Measurements from ENCODE around the gene PLAGL2.

Gene PLAGL2

DNA sequence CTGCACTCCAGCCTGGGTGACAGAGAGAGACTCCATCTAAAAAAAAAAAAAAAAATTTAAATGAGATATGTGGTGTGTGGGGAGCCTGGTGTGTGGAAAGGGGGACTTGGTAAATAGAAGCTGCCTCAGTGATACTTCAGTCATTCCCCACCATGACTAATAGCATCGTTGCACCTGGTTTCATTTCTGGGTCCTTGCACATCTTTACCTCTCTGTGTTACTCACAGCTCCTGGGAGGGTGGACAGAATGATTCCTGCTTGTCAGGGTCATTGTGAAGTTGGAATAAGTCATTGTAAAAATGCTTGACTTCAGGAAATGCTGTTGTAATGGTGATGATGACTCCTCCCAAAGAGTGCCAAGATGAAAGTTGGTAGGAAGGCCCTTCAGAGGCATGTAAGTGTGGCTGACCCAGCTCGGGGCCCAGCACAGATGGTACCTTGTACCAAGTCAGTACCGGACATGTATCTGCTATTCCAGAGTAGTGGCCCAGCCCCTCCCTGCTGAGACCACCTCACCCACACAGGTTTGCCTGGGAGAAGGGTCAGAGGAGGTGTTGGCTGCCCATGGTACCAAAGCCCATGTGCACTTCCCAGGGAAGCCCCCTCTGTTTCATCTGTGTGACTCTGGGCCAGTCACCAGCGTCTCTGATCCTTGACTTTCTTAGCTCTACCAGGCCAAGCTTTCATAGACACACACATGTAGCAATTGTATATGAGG lies 48.4 kb downstream of the PLAGL2 start:
- Histone ChIP-seq H3K9ac (no peak overlapping the region), H3K9me3 (ENCODE audit: control insufficient read depth, low read length) (no peaks in the 10 kb centered on the region), H2AFZ (no peak overlapping the region), H3K36me3 (ENCODE audit: control insufficient read depth, insufficient read depth, low read length) (no peaks in the 10 kb centered on the region), H3K27me3 (ENCODE audit: control insufficient read depth, insufficient read depth, low read length) (no peaks in the 10 kb centered on the region), H3K79me2 (no peaks in the 10 kb centered on the region), H3K4me2 (ENCODE audit: low read length) (no peak overlapping the region), H3K4me3 (ENCODE audit: low read depth, low read length) (no peak overlapping the region), H3K4me1 (no peaks in the 10 kb centered on the region), H3K27ac (no peak overlapping the region)
- TF ChIP-seq, protein P1, sequence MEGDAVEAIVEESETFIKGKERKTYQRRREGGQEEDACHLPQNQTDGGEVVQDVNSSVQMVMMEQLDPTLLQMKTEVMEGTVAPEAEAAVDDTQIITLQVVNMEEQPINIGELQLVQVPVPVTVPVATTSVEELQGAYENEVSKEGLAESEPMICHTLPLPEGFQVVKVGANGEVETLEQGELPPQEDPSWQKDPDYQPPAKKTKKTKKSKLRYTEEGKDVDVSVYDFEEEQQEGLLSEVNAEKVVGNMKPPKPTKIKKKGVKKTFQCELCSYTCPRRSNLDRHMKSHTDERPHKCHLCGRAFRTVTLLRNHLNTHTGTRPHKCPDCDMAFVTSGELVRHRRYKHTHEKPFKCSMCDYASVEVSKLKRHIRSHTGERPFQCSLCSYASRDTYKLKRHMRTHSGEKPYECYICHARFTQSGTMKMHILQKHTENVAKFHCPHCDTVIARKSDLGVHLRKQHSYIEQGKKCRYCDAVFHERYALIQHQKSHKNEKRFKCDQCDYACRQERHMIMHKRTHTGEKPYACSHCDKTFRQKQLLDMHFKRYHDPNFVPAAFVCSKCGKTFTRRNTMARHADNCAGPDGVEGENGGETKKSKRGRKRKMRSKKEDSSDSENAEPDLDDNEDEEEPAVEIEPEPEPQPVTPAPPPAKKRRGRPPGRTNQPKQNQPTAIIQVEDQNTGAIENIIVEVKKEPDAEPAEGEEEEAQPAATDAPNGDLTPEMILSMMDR (IDR thresholded peaks at IDR 0.05): no peak

DNA sequence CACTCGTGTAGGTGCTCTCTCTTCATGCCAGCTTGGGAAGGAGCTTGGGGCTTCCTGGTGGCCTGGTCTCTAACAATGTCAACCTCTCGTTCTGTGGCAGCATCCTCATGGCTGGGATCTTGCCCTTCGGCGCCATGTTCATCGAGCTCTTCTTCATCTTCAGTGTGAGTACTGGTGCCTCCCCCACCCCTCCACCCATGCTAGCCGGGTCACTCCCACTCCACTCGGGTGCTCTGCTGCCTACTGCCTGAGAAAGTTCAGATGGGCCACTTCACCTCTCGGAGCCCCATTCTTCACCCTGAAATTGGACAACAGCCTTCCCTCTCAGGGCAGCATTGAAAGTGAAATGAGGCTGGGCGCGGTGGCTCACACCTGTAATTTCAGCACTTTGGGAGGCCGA lies 49.2 kb downstream of the PLAGL2 start:
- no peaks in the 10 kb centered on the region for H3K36me3 ChIP-seq (ENCODE audit: control insufficient read depth, insufficient read depth, low read length)

DNA sequence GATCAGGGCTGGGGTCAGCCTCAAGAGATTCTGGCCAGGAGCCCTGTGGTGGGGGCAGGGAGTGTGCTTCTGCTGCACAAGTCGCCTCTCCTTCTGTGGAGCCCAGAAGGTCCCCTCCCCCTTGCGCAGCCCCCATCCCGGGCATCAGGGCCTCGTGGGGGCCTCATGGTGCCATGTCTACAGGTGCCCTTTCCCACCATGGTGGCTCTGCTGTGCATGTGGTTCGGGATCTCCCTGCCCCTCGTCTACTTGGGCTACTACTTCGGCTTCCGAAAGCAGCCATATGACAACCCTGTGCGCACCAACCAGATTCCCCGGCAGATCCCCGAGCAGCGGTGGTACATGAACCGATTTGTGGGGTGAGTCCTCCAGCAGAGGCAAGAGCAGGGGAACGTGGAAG lies 49.9 kb downstream of the PLAGL2 start:
- Histone ChIP-seq H3K27ac (no peak overlapping the region), H3K79me2 (no peaks in the 10 kb centered on the region), H3K4me2 (ENCODE audit: low read length) (no peak overlapping the region), H3K36me3 (ENCODE audit: control insufficient read depth, insufficient read depth, low read length) (no peaks in the 10 kb centered on the region), H3K4me3 (ENCODE audit: low read depth, low read length) (no peak overlapping the region), H3K9ac (no peak overlapping the region), H3K9me3 (ENCODE audit: control insufficient read depth, low read length) (no peaks in the 10 kb centered on the region), H2AFZ (no peak overlapping the region), H3K27me3 (ENCODE audit: control insufficient read depth, insufficient read depth, low read length) (no peaks in the 10 kb centered on the region), H3K4me1 (no peaks in the 10 kb centered on the region)
- TF ChIP-seq, protein P1 (IDR thresholded peaks at IDR 0.05): no peak

More for the DNA sequence above, 49.2 kb downstream of the PLAGL2 start:
- no peak overlapping the region for H2AFZ ChIP-seq
- H3K9ac ChIP-seq: no peak overlapping the region
- no peak overlapping the region for H3K4me3 ChIP-seq (ENCODE audit: low read depth, low read length)
- H3K4me2 ChIP-seq (ENCODE audit: low read length): no peak overlapping the region
- H3K79me2 ChIP-seq: no peaks in the 10 kb centered on the region
- no peak overlapping the region for H3K27ac ChIP-seq
- H3K4me1 ChIP-seq: no peaks in the 10 kb centered on the region
- H3K27me3 ChIP-seq (ENCODE audit: control insufficient read depth, insufficient read depth, low read length): no peaks in the 10 kb centered on the region
- no peaks in the 10 kb centered on the region for H3K9me3 ChIP-seq (ENCODE audit: control insufficient read depth, low read length)
- TF ChIP-seq, protein P1 (IDR thresholded peaks at IDR 0.05): no peak

DNA sequence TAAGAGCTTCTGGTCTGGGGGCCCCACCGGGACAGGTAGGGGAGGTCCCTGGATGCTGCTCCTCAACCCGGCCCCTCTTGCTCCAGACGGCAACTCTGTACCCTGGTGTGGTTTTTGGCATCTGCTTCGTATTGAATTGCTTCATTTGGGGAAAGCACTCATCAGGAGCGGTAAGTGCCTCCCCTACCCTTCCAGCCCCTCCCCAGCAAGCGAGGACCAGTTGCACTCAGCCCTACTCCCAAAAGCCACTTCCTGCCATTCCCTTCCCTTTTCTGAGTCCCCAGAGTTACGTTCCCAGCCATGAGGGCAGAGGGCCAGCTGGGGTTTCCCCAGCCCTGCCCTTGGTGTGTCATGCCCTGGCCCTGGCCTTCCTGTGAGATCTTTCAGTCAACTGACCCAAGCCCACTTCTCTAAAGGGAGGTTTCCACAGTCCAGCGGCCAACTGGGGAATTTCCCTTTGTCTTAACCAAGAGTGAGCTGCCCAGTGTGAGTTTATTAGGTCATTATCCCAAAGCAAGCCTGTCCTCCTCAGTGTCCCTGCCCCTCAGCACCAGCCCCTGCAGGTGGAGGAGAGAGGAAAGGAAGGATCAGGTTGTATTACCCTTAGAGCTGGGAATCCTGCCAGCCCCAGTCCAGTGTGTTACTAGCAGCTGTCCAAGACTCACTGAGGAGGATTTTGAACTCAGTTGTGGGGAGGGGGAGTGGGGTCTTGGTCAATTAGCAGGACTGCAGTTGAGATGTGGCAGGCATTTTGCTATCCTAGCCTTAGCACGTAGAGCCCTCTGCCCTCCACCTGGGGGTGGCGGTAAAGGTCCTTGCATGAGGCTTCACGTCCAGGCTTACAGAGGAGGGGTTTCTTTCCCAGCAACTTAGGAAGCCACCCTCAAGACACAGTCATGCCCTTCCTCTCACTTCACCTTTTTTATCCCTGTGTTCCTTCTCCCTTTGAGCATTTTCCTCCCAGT lies 52.2 kb downstream of the PLAGL2 start:
- Histone ChIP-seq H3K79me2 (no peaks in the 10 kb centered on the region), H3K4me2 (ENCODE audit: low read length) (no peak overlapping the region), H3K4me1 (no peaks in the 10 kb centered on the region), H3K9me3 (ENCODE audit: control insufficient read depth, low read length) (no peaks in the 10 kb centered on the region), H3K27me3 (ENCODE audit: control insufficient read depth, insufficient read depth, low read length) (no peaks in the 10 kb centered on the region), H2AFZ (no peak overlapping the region), H3K4me3 (ENCODE audit: low read depth, low read length) (no peak overlapping the region), H3K27ac (no peak overlapping the region), H3K36me3 (ENCODE audit: control insufficient read depth, insufficient read depth, low read length) (no peaks in the 10 kb centered on the region), H3K9ac (no peak overlapping the region)
- TF ChIP-seq, protein P1 (IDR thresholded peaks at IDR 0.05): peak; percentile 17

All from parathyroid adenoma (tissue), 2 donors.